K562 (cell line): ENCODE measurements around the gene RIT1. TPM values are rescaled to one million over a fixed set of nuclear protein-coding genes. Genes with fewer than 3 reads are reported as not detected.

ENCODE experiments used
- ATF3 ChIP-seq, 2 experiments: fragments of 450-650 bp in 1 of 2; sonication (generic) in 1 of 2; formaldehyde crosslinking in 1 of 2; IDR thresholded peaks in 1 of 2; conservative IDR thresholded peaks in 1 of 2; 2 replicates each; pipeline versions ENCODE4 v1.6.1 to v1.8.1; 2016 to 2023; ENCODE audit warnings: mild to moderate bottlenecking in 2 of 2, moderate library complexity in 2 of 2, inconsistent platforms in 1 of 2, missing genetic modification reagents in 1 of 2
- EGR1 ChIP-seq: fragments of 450-650 bp; conservative IDR thresholded peaks from 2 replicates; pipeline ENCODE4 v1.6.1; 2017; ENCODE audit warnings: mild to moderate bottlenecking
- EZH2 ChIP-seq: IDR thresholded peaks from 2 replicates; pipeline ENCODE4 v1.6.1; 2012; ENCODE audit warnings: low read depth, mild to moderate bottlenecking, inconsistent platforms, low read length, borderline replicate concordance
- KDM2B ChIP-seq: fragments of 250-450 bp; sonication (Bioruptor Pico); IDR thresholded peaks from 2 replicates; pipeline ENCODE4 v1.8.0; 2021; ENCODE audit warnings: mild to moderate bottlenecking, moderate library complexity
- MECOM ChIP-seq: fragments of 250-450 bp; sonication (Bioruptor Pico); IDR thresholded peaks from 2 replicates; pipeline ENCODE4 v1.8.0; 2022; ENCODE audit warnings: inconsistent platforms
- RERE ChIP-seq: sonication (generic); formaldehyde crosslinking; IDR thresholded peaks from 2 replicates; pipeline ENCODE4 v1.8.0; 2023; ENCODE audit warnings: missing genetic modification reagents, mild to moderate bottlenecking, borderline replicate concordance
- SFPQ ChIP-seq: fragments of 200-400 bp; formaldehyde crosslinking; IDR thresholded peaks from 2 replicates; pipeline ENCODE4 v1.6.1; 2017; ENCODE audit warnings: mild to moderate bottlenecking, low read depth, low read length, moderate library complexity
- SP1 ChIP-seq: sonication (generic); formaldehyde crosslinking; IDR thresholded peaks from 2 replicates; pipeline ENCODE4 v1.8.1; 2022; ENCODE audit warnings: mild to moderate bottlenecking, missing genetic modification reagents
- TBL1XR1 ChIP-seq, 2 experiments: IDR thresholded peaks; 2 replicates each; pipeline ENCODE4 v1.6.1; 2012; ENCODE audit warnings: improper control_type of control experiment in 2 of 2, low read length in 2 of 2, mild to moderate bottlenecking in 1 of 2
- VEZF1 ChIP-seq: fragments of 200-800 bp; sonication (Bioruptor generic); IDR thresholded peaks from 2 replicates; pipeline ENCODE4 v1.6.1; 2017; ENCODE audit warnings: missing genetic modification characterization, missing compliant biosample characterization
- ZBTB1 ChIP-seq: sonication (generic); formaldehyde crosslinking; IDR thresholded peaks from 2 replicates; pipeline ENCODE4 v1.8.1; 2023; ENCODE audit warnings: missing genetic modification reagents, low read depth, mild to moderate bottlenecking, borderline replicate concordance
- ZFP30 ChIP-seq: fragments of 250-450 bp; sonication (Bioruptor Pico); IDR thresholded peaks from 2 replicates; pipeline ENCODE4 v1.8.0; 2022; ENCODE audit warnings: moderate library complexity, mild to moderate bottlenecking, inconsistent platforms, borderline replicate concordance
- polyA plus RNA-seq, 8 experiments: library from polyadenylated mRNA; depleted of rRNA in 4 of 8; stranded (reverse) in 5 of 8; unstranded in 3 of 8; fragments of >200 nt; fragmentation: Nextera tagmentation in 2 of 8; fragmentation: Illumina TruSeq in 1 of 8; extraction: Ambion mirVana in 2 of 8; extraction: Trizol in 1 of 8; gene quantifications; 2 replicates each; pipeline versions ENCODE4 v1.2.1 to v1.2.3, GENCODE V29; 2011 to 2014; ENCODE audit warnings: inconsistent platforms in 1 of 8, missing spikeins in 1 of 8
- total RNA-seq, 7 experiments: library from RNA; depleted of rRNA in 6 of 7; stranded (reverse); fragments of >200 nt in 6 of 7; fragmentation: Illumina TruSeq in 2 of 7; extraction: Trizol in 2 of 7; gene quantifications; 2 replicates each; pipeline versions ENCODE4 v1.2.1 to v1.2.3, GENCODE V29; 2011 to 2021; ENCODE audit warnings: low replicate concordance in 1 of 7

RIT1 gene
- total and polyA plus RNA-seq, 9 of the 15 experiments (the other 6 are each of a cell fraction or from before 2014, with no cell fraction given), result 13.5 to 57.6 (median 22.9) TPM

GRCh38 chr1:155940993-155941844, 30.1 kb upstream of the RIT1 start, which contains the start of gene RXFP4 (continued):
- TF ChIP-seq EGR1 (peak; percentile 49; the same call in 1 of the 2 replicates), MECOM (CRISPR knock-in tag) (no peak), SFPQ (no peak), KDM2B (CRISPR knock-in tag) (no peak), ZFP30 (no peak), TBL1XR1 (IDR thresholded peaks at IDR 0.05; ENCODE audit: low read length in 2 of 2) (no peak), RERE (CRISPR knock-in tag) (no peak), ZBTB1 (CRISPR knock-in tag) (no peak), EZH2 (no peak), VEZF1 (CRISPR knock-in tag) (peak; percentile 10; the same call in 1 of the 2 replicates), ATF3 (IDR thresholded peaks at IDR 0.05) (peak; percentile 76), ATF3 (CRISPR knock-in tag; conservative IDR thresholded peaks at IDR 0.05) (no peak), SP1 (CRISPR knock-in tag) (0 out of 2 replicates have a peak, but pooled peaks have one; percentile 30)
- TF ChIP-seq, all 486 proteins: peak for 13
